AG10803 (cell line): ENCODE results near the gene SAV1.

Source experiments
- DNase-seq: peaks from one replicate; pipeline ENCODE4 v3.0.0; 2010; ENCODE audit warnings: low read depth
- H3K4me3 ChIP-seq: 2 replicates; pipeline ENCODE4 v1.5.1; 2011; ENCODE audit warnings: mild to moderate bottlenecking, low read length, control low read depth
- CTCF ChIP-seq: conservative IDR thresholded peaks from 2 replicates; pipeline ENCODE4 v1.5.1; 2011; ENCODE audit warnings: mild to moderate bottlenecking, low read length, control low read depth, inconsistent platforms

The SAV1 gene

GRCh38 chr14:50599700-50600444 lies 68.2 kb downstream of the SAV1 start:
- peak; percentile 57 for DNase-seq
- no peak overlapping the region for H3K4me3 ChIP-seq
- TF ChIP-seq CTCF: peak; percentile 68

GRCh38 chr14:50598765-50599164 lies 69.3 kb downstream of the SAV1 start:
- no peak for TF ChIP-seq CTCF
- DNase-seq: no peak

GRCh38 chr14:50594577-50595316 lies 73.4 kb downstream of the SAV1 start:
- TF ChIP-seq CTCF: no peak
- H3K4me3 ChIP-seq: no peak overlapping the region

More at GRCh38 chr14:50598765-50599164, 69.3 kb downstream of the SAV1 start:
- H3K4me3 ChIP-seq: no peak overlapping the region

GRCh38 chr14:50590464-50590863 lies 77.6 kb downstream of the SAV1 start:
- H3K4me3 ChIP-seq: no peak overlapping the region
- no peak for DNase-seq
- TF ChIP-seq CTCF: no peak

More at GRCh38 chr14:50594577-50595316, 73.4 kb downstream of the SAV1 start:
- no peak for DNase-seq
